HEK293 (cell line): ENCODE results near the gene PNLIP.

Source experiments
- ATF2 ChIP-seq: fragments of 450-650 bp; formaldehyde crosslinking; IDR thresholded peaks from 2 replicates; pipeline ENCODE4 v1.5.1; 2016; ENCODE audit warnings: missing biosample characterization, missing genetic modification characterization, low read depth
- KLF10 ChIP-seq: fragments of 450-650 bp; IDR thresholded peaks from 2 replicates; pipeline ENCODE4 v1.5.1; 2018; ENCODE audit warnings: missing biosample characterization, mild to moderate bottlenecking, missing genetic modification characterization
- SCRT2 ChIP-seq: fragments of 450-650 bp; formaldehyde crosslinking; IDR thresholded peaks from 2 replicates; pipeline ENCODE4 v1.5.1; 2016; ENCODE audit warnings: missing biosample characterization, missing genetic modification characterization
- SP2 ChIP-seq: fragments of 450-650 bp; formaldehyde crosslinking; IDR thresholded peaks from 2 replicates; pipeline ENCODE4 v1.5.1; 2016; ENCODE audit warnings: missing biosample characterization, missing genetic modification characterization
- TCF7L2 ChIP-seq: IDR thresholded peaks from 2 replicates; pipeline ENCODE4 v1.6.1; 2011; ENCODE audit warnings: low read depth, mild to moderate bottlenecking, inconsistent platforms, low read length, moderate library complexity, borderline replicate concordance
- ZBTB10 ChIP-seq: fragments of 450-650 bp; formaldehyde crosslinking; IDR thresholded peaks from 2 replicates; pipeline ENCODE4 v1.5.1; 2016; ENCODE audit warnings: missing biosample characterization, missing genetic modification characterization
- ZNF324 ChIP-seq: fragments of 450-650 bp; formaldehyde crosslinking; IDR thresholded peaks from 2 replicates; pipeline ENCODE4 v1.5.1; 2016; ENCODE audit warnings: missing biosample characterization, missing genetic modification characterization
- ZNF488 ChIP-seq: fragments of 450-650 bp; formaldehyde crosslinking; IDR thresholded peaks from 2 replicates; pipeline ENCODE4 v1.5.1; 2016; ENCODE audit warnings: missing biosample characterization, missing genetic modification characterization
- TF ChIP-seq, protein P1 (sequence below): fragments of 450-650 bp; formaldehyde crosslinking; IDR thresholded peaks from 2 replicates; pipeline ENCODE4 v1.5.1; 2016; ENCODE audit warnings: missing biosample characterization, missing genetic modification characterization
- TF ChIP-seq, protein P2 (sequence below): fragments of 450-650 bp; formaldehyde crosslinking; IDR thresholded peaks from 2 replicates; pipeline ENCODE4 v1.5.1; 2016; ENCODE audit warnings: missing biosample characterization, missing genetic modification characterization
- TF ChIP-seq, protein P3 (sequence below): fragments of 450-650 bp; formaldehyde crosslinking; IDR thresholded peaks from 2 replicates; pipeline ENCODE4 v1.5.1; 2016; ENCODE audit warnings: missing biosample characterization, missing genetic modification characterization, borderline replicate concordance
- TF ChIP-seq, protein P4 (sequence below): fragments of 450-650 bp; formaldehyde crosslinking; IDR thresholded peaks from 2 replicates; pipeline ENCODE4 v1.5.1; 2016; ENCODE audit warnings: missing biosample characterization, missing genetic modification characterization
- TF ChIP-seq, protein P5 (sequence below): fragments of 450-650 bp; formaldehyde crosslinking; IDR thresholded peaks from 2 replicates; pipeline ENCODE4 v1.5.1; 2016; ENCODE audit warnings: missing biosample characterization, missing genetic modification characterization

DNA sequence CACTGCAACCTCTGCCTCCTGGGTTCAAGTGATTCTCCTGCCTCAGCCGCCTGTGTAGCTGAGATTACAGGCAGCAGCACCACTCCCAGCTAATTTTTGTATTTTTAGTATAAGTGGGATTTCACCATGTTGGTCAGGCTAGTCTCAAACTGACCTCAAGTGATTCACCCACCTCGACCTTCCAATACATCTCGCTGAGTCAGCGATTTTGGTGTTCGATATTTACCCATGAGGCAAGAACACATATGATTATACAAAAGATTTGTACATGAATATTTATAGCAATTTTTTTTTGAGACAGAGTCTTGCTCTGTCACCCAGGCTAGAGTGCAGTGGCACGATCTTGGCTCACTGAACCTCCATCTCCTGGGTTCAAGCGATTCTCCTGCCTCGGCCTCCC lies 19.8 kb downstream of the PNLIP start:
- no peak for TF ChIP-seq ZNF324
- TF ChIP-seq, protein P1, sequence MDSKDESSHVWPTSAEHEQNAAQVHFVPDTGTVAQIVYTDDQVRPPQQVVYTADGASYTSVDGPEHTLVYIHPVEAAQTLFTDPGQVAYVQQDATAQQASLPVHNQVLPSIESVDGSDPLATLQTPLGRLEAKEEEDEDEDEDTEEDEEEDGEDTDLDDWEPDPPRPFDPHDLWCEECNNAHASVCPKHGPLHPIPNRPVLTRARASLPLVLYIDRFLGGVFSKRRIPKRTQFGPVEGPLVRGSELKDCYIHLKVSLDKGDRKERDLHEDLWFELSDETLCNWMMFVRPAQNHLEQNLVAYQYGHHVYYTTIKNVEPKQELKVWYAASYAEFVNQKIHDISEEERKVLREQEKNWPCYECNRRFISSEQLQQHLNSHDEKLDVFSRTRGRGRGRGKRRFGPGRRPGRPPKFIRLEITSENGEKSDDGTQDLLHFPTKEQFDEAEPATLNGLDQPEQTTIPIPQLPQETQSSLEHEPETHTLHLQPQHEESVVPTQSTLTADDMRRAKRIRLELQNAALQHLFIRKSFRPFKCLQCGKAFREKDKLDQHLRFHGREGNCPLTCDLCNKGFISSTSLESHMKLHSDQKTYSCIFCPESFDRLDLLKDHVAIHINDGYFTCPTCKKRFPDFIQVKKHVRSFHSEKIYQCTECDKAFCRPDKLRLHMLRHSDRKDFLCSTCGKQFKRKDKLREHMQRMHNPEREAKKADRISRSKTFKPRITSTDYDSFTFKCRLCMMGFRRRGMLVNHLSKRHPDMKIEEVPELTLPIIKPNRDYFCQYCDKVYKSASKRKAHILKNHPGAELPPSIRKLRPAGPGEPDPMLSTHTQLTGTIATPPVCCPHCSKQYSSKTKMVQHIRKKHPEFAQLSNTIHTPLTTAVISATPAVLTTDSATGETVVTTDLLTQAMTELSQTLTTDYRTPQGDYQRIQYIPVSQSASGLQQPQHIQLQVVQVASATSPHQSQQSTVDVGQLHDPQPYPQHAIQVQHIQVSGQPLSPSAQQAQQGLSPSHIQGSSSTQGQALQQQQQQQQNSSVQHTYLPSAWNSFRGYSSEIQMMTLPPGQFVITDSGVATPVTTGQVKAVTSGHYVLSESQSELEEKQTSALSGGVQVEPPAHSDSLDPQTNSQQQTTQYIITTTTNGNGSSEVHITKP (tag by site-specific recombination), result no peak
- TF ChIP-seq SCRT2 (tag by site-specific recombination), result no peak
- TF ChIP-seq, protein P2, sequence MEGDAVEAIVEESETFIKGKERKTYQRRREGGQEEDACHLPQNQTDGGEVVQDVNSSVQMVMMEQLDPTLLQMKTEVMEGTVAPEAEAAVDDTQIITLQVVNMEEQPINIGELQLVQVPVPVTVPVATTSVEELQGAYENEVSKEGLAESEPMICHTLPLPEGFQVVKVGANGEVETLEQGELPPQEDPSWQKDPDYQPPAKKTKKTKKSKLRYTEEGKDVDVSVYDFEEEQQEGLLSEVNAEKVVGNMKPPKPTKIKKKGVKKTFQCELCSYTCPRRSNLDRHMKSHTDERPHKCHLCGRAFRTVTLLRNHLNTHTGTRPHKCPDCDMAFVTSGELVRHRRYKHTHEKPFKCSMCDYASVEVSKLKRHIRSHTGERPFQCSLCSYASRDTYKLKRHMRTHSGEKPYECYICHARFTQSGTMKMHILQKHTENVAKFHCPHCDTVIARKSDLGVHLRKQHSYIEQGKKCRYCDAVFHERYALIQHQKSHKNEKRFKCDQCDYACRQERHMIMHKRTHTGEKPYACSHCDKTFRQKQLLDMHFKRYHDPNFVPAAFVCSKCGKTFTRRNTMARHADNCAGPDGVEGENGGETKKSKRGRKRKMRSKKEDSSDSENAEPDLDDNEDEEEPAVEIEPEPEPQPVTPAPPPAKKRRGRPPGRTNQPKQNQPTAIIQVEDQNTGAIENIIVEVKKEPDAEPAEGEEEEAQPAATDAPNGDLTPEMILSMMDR (tag by site-specific recombination), result no peak
- no peak for TF ChIP-seq ZBTB10 (tag by site-specific recombination)
- no peak for TF ChIP-seq SP2 (tag by site-specific recombination)
- TF ChIP-seq, protein P3, sequence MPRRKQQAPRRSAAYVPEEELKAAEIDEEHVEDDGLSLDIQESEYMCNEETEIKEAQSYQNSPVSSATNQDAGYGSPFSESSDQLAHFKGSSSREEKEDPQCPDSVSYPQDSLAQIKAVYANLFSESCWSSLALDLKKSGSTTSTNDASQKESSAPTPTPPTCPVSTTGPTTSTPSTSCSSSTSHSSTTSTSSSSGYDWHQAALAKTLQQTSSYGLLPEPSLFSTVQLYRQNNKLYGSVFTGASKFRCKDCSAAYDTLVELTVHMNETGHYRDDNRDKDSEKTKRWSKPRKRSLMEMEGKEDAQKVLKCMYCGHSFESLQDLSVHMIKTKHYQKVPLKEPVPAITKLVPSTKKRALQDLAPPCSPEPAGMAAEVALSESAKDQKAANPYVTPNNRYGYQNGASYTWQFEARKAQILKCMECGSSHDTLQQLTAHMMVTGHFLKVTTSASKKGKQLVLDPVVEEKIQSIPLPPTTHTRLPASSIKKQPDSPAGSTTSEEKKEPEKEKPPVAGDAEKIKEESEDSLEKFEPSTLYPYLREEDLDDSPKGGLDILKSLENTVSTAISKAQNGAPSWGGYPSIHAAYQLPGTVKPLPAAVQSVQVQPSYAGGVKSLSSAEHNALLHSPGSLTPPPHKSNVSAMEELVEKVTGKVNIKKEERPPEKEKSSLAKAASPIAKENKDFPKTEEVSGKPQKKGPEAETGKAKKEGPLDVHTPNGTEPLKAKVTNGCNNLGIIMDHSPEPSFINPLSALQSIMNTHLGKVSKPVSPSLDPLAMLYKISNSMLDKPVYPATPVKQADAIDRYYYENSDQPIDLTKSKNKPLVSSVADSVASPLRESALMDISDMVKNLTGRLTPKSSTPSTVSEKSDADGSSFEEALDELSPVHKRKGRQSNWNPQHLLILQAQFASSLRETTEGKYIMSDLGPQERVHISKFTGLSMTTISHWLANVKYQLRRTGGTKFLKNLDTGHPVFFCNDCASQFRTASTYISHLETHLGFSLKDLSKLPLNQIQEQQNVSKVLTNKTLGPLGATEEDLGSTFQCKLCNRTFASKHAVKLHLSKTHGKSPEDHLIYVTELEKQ (tag by site-specific recombination), result no peak
- TF ChIP-seq TCF7L2, result no peak
- TF ChIP-seq KLF10 (tag by site-specific recombination), result no peak
- TF ChIP-seq ZNF488 (tag by site-specific recombination), result no peak
- no peak for TF ChIP-seq ATF2 (tag by site-specific recombination)
- TF ChIP-seq, protein P4, sequence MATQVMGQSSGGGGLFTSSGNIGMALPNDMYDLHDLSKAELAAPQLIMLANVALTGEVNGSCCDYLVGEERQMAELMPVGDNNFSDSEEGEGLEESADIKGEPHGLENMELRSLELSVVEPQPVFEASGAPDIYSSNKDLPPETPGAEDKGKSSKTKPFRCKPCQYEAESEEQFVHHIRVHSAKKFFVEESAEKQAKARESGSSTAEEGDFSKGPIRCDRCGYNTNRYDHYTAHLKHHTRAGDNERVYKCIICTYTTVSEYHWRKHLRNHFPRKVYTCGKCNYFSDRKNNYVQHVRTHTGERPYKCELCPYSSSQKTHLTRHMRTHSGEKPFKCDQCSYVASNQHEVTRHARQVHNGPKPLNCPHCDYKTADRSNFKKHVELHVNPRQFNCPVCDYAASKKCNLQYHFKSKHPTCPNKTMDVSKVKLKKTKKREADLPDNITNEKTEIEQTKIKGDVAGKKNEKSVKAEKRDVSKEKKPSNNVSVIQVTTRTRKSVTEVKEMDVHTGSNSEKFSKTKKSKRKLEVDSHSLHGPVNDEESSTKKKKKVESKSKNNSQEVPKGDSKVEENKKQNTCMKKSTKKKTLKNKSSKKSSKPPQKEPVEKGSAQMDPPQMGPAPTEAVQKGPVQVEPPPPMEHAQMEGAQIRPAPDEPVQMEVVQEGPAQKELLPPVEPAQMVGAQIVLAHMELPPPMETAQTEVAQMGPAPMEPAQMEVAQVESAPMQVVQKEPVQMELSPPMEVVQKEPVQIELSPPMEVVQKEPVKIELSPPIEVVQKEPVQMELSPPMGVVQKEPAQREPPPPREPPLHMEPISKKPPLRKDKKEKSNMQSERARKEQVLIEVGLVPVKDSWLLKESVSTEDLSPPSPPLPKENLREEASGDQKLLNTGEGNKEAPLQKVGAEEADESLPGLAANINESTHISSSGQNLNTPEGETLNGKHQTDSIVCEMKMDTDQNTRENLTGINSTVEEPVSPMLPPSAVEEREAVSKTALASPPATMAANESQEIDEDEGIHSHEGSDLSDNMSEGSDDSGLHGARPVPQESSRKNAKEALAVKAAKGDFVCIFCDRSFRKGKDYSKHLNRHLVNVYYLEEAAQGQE (tag by site-specific recombination), result no peak
- TF ChIP-seq, protein P5, sequence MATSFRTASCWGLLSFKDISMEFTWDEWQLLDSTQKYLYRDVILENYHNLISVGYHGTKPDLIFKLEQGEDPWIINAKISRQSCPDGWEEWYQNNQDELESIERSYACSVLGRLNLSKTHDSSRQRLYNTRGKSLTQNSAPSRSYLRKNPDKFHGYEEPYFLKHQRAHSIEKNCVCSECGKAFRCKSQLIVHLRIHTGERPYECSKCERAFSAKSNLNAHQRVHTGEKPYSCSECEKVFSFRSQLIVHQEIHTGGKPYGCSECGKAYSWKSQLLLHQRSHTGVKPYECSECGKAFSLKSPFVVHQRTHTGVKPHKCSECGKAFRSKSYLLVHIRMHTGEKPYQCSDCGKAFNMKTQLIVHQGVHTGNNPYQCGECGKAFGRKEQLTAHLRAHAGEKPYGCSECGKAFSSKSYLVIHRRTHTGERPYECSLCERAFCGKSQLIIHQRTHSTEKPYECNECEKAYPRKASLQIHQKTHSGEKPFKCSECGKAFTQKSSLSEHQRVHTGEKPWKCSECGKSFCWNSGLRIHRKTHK (tag by site-specific recombination), result no peak
